Ovary (tissue), 9 donors: ENCODE results near the gene OPA1. TPM values are rescaled to one million over a fixed set of nuclear protein-coding genes. Genes with fewer than 3 reads are reported as not detected.

Source experiments
- DNase-seq, 5 donors: peaks; one replicate each; pipeline ENCODE4 v3.0.0-alpha.2; 2019 to 2020
- H3K27ac ChIP-seq, 2 donors: fragments of 200-600 bp; one replicate each; pipeline versions ENCODE4 v1.5.1 to v1.8.0; 2019 to 2022
- H3K27me3 ChIP-seq: fragments of 200-600 bp; one replicate; pipeline ENCODE4 v1.8.0; 2022
- H3K36me3 ChIP-seq: fragments of 200-600 bp; sonication (generic); one replicate; pipeline ENCODE4 v1.5.1; 2019
- H3K4me1 ChIP-seq: one replicate; pipeline ENCODE4 v1.8.1; 2013; ENCODE audit warnings: mild to moderate bottlenecking, moderate library complexity; ENCODE audit not compliant: insufficient read depth
- H3K4me3 ChIP-seq: fragments of 200-600 bp; sonication (generic); one replicate; pipeline ENCODE4 v1.5.1; 2017
- H3K9me3 ChIP-seq, 2 donors: fragments of 200-600 bp in 1 of 2; sonication (generic) in 1 of 2; one replicate each; pipeline versions ENCODE4 v1.5.1 to v1.8.1; 2013 to 2019; ENCODE audit warnings: mild to moderate bottlenecking in 1 of 2, moderate library complexity in 1 of 2
- CTCF ChIP-seq, 3 donors: fragments of 450-650 bp in 2 of 3; fragments of 200-600 bp in 1 of 3; IDR thresholded peaks; one replicate each; pipeline versions ENCODE4 v1.5.1 to v1.8.0; 2016 to 2022; ENCODE audit warnings: antibody characterized with exemption in 3 of 3, mild to moderate bottlenecking in 1 of 3
- EP300 ChIP-seq: sonication (generic); formaldehyde crosslinking; IDR thresholded peaks from one replicate; pipeline ENCODE4 v1.6.1; 2017; ENCODE audit warnings: antibody characterized with exemption
- POLR2A ChIP-seq: fragments of 450-650 bp; IDR thresholded peaks from one replicate; pipeline ENCODE4 v1.6.1; 2017; ENCODE audit warnings: antibody characterized with exemption, mild to moderate bottlenecking, moderate library complexity
- WGBS, 3 donors: extraction: QIAGEN DNeasy Blood & Tissue Kit in 1 of 3; methylation state at CpG; one replicate each; pipeline versions ENCODE4 v1.1.5 to v1.1.7; 2013 to 2017; 5-methylcytosine and 5-hydroxymethylcytosine counted together
- intact Hi-C, 4 donors: fragments of 100-400 bp; cut with DNase I; formaldehyde crosslinking; loops; one replicate each; pipeline versions ENCODE4 v1.11.0 to v1.15.1; 2022 to 2023
- polyA plus RNA-seq, 2 donors: library from polyadenylated mRNA; stranded (reverse); fragments of 200-250 nt in 1 of 2; fragments of 350-450 nt in 1 of 2; fragmentation: Illumina TruSeq in 1 of 2; extraction: RNeasy Lipid Tissue Mini Kit (QIAGEN cat#74804) in 1 of 2; gene quantifications; one replicate each; pipeline ENCODE4 v1.2.3, GENCODE V29; 2013 to 2014
- total RNA-seq, 7 donors: library from RNA; depleted of rRNA in 2 of 7; stranded (reverse); fragments of >200 nt in 2 of 7; fragmentation: NEBNext Ultra II Directional in 3 of 7; extraction: Animal tissue kit (Norgen Biotek cat#: 25700) in 3 of 7; gene quantifications; one replicate each; pipeline versions ENCODE4 v1.1.0 to v1.2.4, GENCODE V29; 2016 to 2023
- donor health status: DM: no; HTN: no; CAD: no; lungs with moderate emphysema.
- donor health status: DM: no; HTN: no; CAD: no.
- donor health status: Bipolar disorder and iron deficiency.
- donor health status: DM: yes; HTN: yes; CAD: no.
- donor health status: DM: no; HTN: no; CAD: no.
- donor health status: DM: yes; HTN: yes; CAD: no.

The OPA1 gene
- total and polyA plus RNA-seq, 9 donors = 14.4 to 50.4 (median 33.7) TPM

- no peaks in the 10 kb centered on the region for H3K9me3 ChIP-seq
- no peak overlapping the region for H3K4me3 ChIP-seq
- TF ChIP-seq POLR2A (no peak), CTCF (IDR thresholded peaks at IDR 0.05) (no peak), EP300 (no peak)
- H3K36me3 ChIP-seq = no peaks in the 10 kb centered on the region
- 27 to 34% (median 30%) methylated on average over 4 of the region's 4 CpGs for WGBS, 3 donors
- intact Hi-C loops = no loop called here
- H3K27ac ChIP-seq = no peak overlapping the region
- no peak for DNase-seq
- H3K27me3 ChIP-seq = no peaks in the 10 kb centered on the region
- no peaks in the 10 kb centered on the region for H3K4me1 ChIP-seq
Observed at GRCh38 chr3:193548406-193548805, 44.6 kb upstream of the OPA1 start.

GRCh38 chr3:193552923-193553322 lies 40.1 kb upstream of the OPA1 start:
- no peak overlapping the region for H3K4me3 ChIP-seq
- H3K27me3 ChIP-seq = no peaks in the 10 kb centered on the region
- no peak overlapping the region for H3K27ac ChIP-seq
- H3K9me3 ChIP-seq = no peaks in the 10 kb centered on the region
- no peak for DNase-seq
- intact Hi-C loops = no loop called here
- no peaks in the 10 kb centered on the region for H3K36me3 ChIP-seq
- H3K4me1 ChIP-seq = no peaks in the 10 kb centered on the region
- 71 to 89% (median 88%) methylated on average over 1 of the region's 1 CpG for WGBS, 3 donors
- TF ChIP-seq POLR2A = no peak
- TF ChIP-seq CTCF (IDR thresholded peaks at IDR 0.05) = no peak
- TF ChIP-seq EP300 = no peak

- TF ChIP-seq EP300 (no peak), POLR2A (no peak), CTCF (IDR thresholded peaks at IDR 0.05) (no peak)
- Histone ChIP-seq H3K9me3 (no peaks in the 10 kb centered on the region), H3K27me3 (no peaks in the 10 kb centered on the region), H3K27ac (no peak overlapping the region), H3K4me3 (no peak overlapping the region), H3K4me1 (no peaks in the 10 kb centered on the region), H3K36me3 (no peaks in the 10 kb centered on the region)
- intact Hi-C loops = no loop called here
- DNase-seq = no peak
- WGBS, 3 donors = 39 to 73% (median 51%) methylated on average over 1 of the region's 1 CpG
Observed at GRCh38 chr3:193553586-193553985, 39.4 kb upstream of the OPA1 start.

GRCh38 chr3:193554811-193555210 lies 38.2 kb upstream of the OPA1 start, which contains the start of gene ATP13A4:
TSS of gene ATP13A4 (minus strand) at chr3:193554895. CDS start at chr3:193554799, 96 bp downstream.
- Histone ChIP-seq H3K9me3 (no peaks in the 10 kb centered on the region), H3K27me3 (no peaks in the 10 kb centered on the region), H3K4me3 (no peak within 1 kb of the TSS), H3K27ac (no peak within 1 kb of the TSS), H3K36me3 (no peaks in the 10 kb centered on the region), H3K4me1 (no peaks in the 10 kb centered on the region)
- DNase-seq = no peak
- intact Hi-C loops = no loop called here
- 17 to 23% (median 21%) methylated on average over 9 of the region's 9 CpGs for WGBS, 3 donors
- TF ChIP-seq CTCF (IDR thresholded peaks at IDR 0.05) (no peak), POLR2A (no peak), EP300 (no peak)

- no peak for DNase-seq
- 37 to 41% (median 40%) methylated on average over 2 of the region's 2 CpGs for WGBS, 3 donors
- intact Hi-C loops = no loop called here
- Histone ChIP-seq H3K4me1 (no peaks in the 10 kb centered on the region), H3K9me3 (no peaks in the 10 kb centered on the region), H3K27ac (no peak overlapping the region), H3K36me3 (no peaks in the 10 kb centered on the region), H3K27me3 (no peaks in the 10 kb centered on the region), H3K4me3 (no peak overlapping the region)
- TF ChIP-seq CTCF (IDR thresholded peaks at IDR 0.05) = no peak
- TF ChIP-seq EP300 = no peak
- TF ChIP-seq POLR2A = no peak
Observed at GRCh38 chr3:193556841-193557240, 36.2 kb upstream of the OPA1 start.
